ENCODE data around the gene MXI1. TPM values are rescaled to one million over a fixed set of nuclear protein-coding genes. Genes with fewer than 3 reads are reported as not detected.

MXI1 gene
- total and polyA plus RNA-seq, 2 of the 4 experiments (the other 2 are of a cell fraction): 7.2 to 11.8 TPM

DNA sequence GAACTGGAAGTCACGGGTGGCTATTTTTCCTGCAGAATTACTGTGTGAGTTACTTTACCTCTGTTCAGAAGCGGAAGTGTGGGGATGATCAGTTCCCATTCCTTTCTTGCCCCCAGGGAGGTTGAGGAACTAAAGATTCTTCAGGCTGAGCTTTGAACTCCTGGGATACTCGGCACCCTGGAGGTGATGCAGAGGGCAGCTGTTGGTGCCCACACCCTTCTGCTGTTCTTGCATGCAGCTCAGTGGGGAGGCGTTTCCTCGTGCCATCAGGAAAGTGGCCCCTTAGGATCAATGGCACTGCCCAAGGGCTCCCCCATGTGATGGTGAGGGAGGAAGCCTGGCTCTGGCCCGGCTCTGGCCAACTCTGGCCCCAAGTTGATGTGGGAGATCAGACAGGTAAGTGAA, 44.7 kb upstream of the MXI1 start:
- H4K5ac ChIP-seq (ENCODE audit: low read depth, low read length): no peak overlapping the region
- peaks cover 57% of the 10 kb centered on the region for H3K27me3 ChIP-seq (ENCODE audit: control insufficient read depth, insufficient read depth, low read length)
- no peaks in the 10 kb centered on the region for H4K20me1 ChIP-seq (ENCODE audit: insufficient read depth, low read length)
- no peak overlapping the region for H3K23ac ChIP-seq (ENCODE audit: low read depth, low read length)
- dilution Hi-C loops (cut with HindIII; ENCODE audit: low sequenced_read_pairs, unreplicated experiment) (no loop called here), in situ Hi-C loops (cut with MboI; ENCODE audit: low sequenced_read_pairs) (no loop called here), intact Hi-C loops (cut with micrococcal nuclease) (no loop called here)
- H4K8ac ChIP-seq (ENCODE audit: low read depth in 2 of 2, low read length in 2 of 2): no peak overlapping the region
- no peak overlapping the region for H3K4me3 ChIP-seq (ENCODE audit: insufficient read depth, low read depth, low read length)
- no peak overlapping the region for H2AFZ ChIP-seq (replicated peaks; ENCODE audit: low read length, poor library complexity)
- no peak overlapping the region for H3K4ac ChIP-seq (ENCODE audit: low read depth, low read length)
- H3K79me1 ChIP-seq (ENCODE audit: low read depth in 1 of 2, low read length in 2 of 2): no peaks in the 10 kb centered on the region
- ATAC-seq (ENCODE audit: low read depth) (no peak), DNase-seq (no peak)
- no peak overlapping the region for H3K18ac ChIP-seq (ENCODE audit: low read depth, low read length)
- no peak overlapping the region for H3K56ac ChIP-seq (ENCODE audit: extremely low read depth, insufficient read depth, low read length)
- no peak overlapping the region for H4K91ac ChIP-seq (ENCODE audit: insufficient read depth, low read depth, low read length)
- H2BK20ac ChIP-seq (ENCODE audit: low read depth, low read length): no peak overlapping the region
- no peak overlapping the region for H2BK5ac ChIP-seq (ENCODE audit: low read depth, low read length, poor library complexity, severe bottlenecking)
- CTCF ChIA-PET: interaction anchor here (1.0 to 1.5 kb wide), 3 partner anchors 13 to 44 kb away, joined by 3 read pairs; no protein-coding TSS in a partner anchor
- BruUV-seq (replicated peaks): no TSS peak
- no peak overlapping the region for H2BK120ac ChIP-seq (ENCODE audit: low read depth, low read length)
- H2AK9ac ChIP-seq (replicated peaks; ENCODE audit: low read depth, low read length, poor library complexity): no peak overlapping the region
- no peak overlapping the region for H3K14ac ChIP-seq (replicated peaks; ENCODE audit: low read depth, low read length)
- H3K4me1 ChIP-seq (ENCODE audit: control insufficient read depth, insufficient read depth, low read length): no peaks in the 10 kb centered on the region
- TF ChIP-seq MXI1 (IDR thresholded peaks at IDR 0.05; ENCODE audit: borderline replicate concordance, low read depth, low read length): no peak
- no peak for TF ChIP-seq MAFK (IDR thresholded peaks at IDR 0.05; ENCODE audit: low read depth, low read length)
- TF ChIP-seq, protein P1, sequence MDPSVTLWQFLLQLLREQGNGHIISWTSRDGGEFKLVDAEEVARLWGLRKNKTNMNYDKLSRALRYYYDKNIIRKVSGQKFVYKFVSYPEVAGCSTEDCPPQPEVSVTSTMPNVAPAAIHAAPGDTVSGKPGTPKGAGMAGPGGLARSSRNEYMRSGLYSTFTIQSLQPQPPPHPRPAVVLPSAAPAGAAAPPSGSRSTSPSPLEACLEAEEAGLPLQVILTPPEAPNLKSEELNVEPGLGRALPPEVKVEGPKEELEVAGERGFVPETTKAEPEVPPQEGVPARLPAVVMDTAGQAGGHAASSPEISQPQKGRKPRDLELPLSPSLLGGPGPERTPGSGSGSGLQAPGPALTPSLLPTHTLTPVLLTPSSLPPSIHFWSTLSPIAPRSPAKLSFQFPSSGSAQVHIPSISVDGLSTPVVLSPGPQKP (IDR thresholded peaks at IDR 0.05; ENCODE audit: borderline replicate concordance, low read depth, low read length): no peak
- WGBS, 2 experiments (ENCODE audit: extremely low coverage in 2 of 2, insufficient read length in 1 of 2): 17% methylated on average over 1 of the region's 6 CpGs; no CpG with 5 or more reads in 1 of the 2 experiments
- no peak overlapping the region for H2BK15ac ChIP-seq (ENCODE audit: low read depth, low read length)
- POLR2A ChIA-PET (ENCODE audit: unreplicated experiment): no interaction called here
- no peak overlapping the region for H3K27ac ChIP-seq (ENCODE audit: insufficient read depth, low read length)
- no peak overlapping the region for H3K9ac ChIP-seq (ENCODE audit: low read depth, low read length)
- no peak overlapping the region for H2AK5ac ChIP-seq (ENCODE audit: low read depth, low read length)
- no peaks in the 10 kb centered on the region for H3K9me1 ChIP-seq (ENCODE audit: insufficient read depth, low read length)
- no peak overlapping the region for H3K4me2 ChIP-seq (ENCODE audit: low read depth, low read length)
- no peaks in the 10 kb centered on the region for H3K36me3 ChIP-seq (ENCODE audit: control insufficient read depth, insufficient read depth, low read length)
- no peaks in the 10 kb centered on the region; the same call in 1 of the 2 replicates for H3K9me3 ChIP-seq (ENCODE audit: control insufficient read depth, insufficient read depth, low read length)
